Measurements from ENCODE around the gene ERLIN1. TPM values are rescaled to one million over a fixed set of nuclear protein-coding genes. Genes with fewer than 3 reads are reported as not detected.

The ERLIN1 gene
- total and polyA plus RNA-seq, 7 donors, result 7.4 to 28.4 (median 10.9) TPM

- TF ChIP-seq POLR2AphosphoS5 (IDR thresholded peaks at IDR 0.05), result no peak
- TF ChIP-seq EP300 (IDR thresholded peaks at IDR 0.05), result no peak
- TF ChIP-seq POLR2A (IDR thresholded peaks at IDR 0.05), result no peak
- TF ChIP-seq CTCF (IDR thresholded peaks at IDR 0.05), result no peak
- H3K27ac ChIP-seq, result no peak overlapping the region
- WGBS, 2 donors, result 13 to 53% methylated on average over 6 of the region's 6 CpGs
- no peak for DNase-seq
- H3K9me3 ChIP-seq, result peaks cover 0 to 2% (median 1%) of the 10 kb centered on the region in 4 donors
- no peaks in the 10 kb centered on the region for H3K36me3 ChIP-seq
- no peaks in the 10 kb centered on the region for H3K27me3 ChIP-seq
- intact Hi-C loops (cut with DNase I), result no loop called here
- H3K4me1 ChIP-seq, result no peaks in the 10 kb centered on the region
- no peak overlapping the region for H3K4me3 ChIP-seq
Observed at GRCh38 chr10:100101192-100102076, 84.4 kb downstream of the ERLIN1 start.

- 48 to 74% methylated on average over 6 of the region's 6 CpGs for WGBS, 2 donors
- intact Hi-C loops (cut with DNase I), result no loop called here
Observed at GRCh38 chr10:100100651-100101184, 85.1 kb downstream of the ERLIN1 start.

More at GRCh38 chr10:100100651-100101184, 85.1 kb downstream of the ERLIN1 start:
- no peak for TF ChIP-seq EP300 (IDR thresholded peaks at IDR 0.05)
- TF ChIP-seq POLR2A (IDR thresholded peaks at IDR 0.05), result no peak
- no peak for TF ChIP-seq CTCF (IDR thresholded peaks at IDR 0.05)
- no peak for TF ChIP-seq POLR2AphosphoS5 (IDR thresholded peaks at IDR 0.05)
- H3K27me3 ChIP-seq, result no peaks in the 10 kb centered on the region
- no peaks in the 10 kb centered on the region for H3K4me1 ChIP-seq
- DNase-seq, result no peak
- no peaks in the 10 kb centered on the region for H3K36me3 ChIP-seq
- H3K27ac ChIP-seq, result no peak overlapping the region
- no peak overlapping the region for H3K4me3 ChIP-seq
- peaks cover 0 to 2% (median 1%) of the 10 kb centered on the region in 4 donors for H3K9me3 ChIP-seq

Other genes starting within 250 kb of the ERLIN1 start
- gene DNMBP, start 176.1 kb downstream of the ERLIN1 start, total RNA-seq, result 10 to 100 TPM; 15.0 to 21.6 (median 16.0) TPM
- 10 to 100 TPM; 18.6 to 21.2 (median 19.9) TPM for gene DNMBP, start 176.1 kb downstream of the ERLIN1 start, polyA plus RNA-seq
- not detected for gene CPN1, start 104.2 kb downstream of the ERLIN1 start, total RNA-seq
- under 1 TPM in 1 of 3 donors, not detected in 2; 0.60 TPM for gene CPN1, start 104.2 kb downstream of the ERLIN1 start, polyA plus RNA-seq
- 10 to 100 TPM; 19.4 to 25.7 (median 23.7) TPM for gene CHUK, start 43.6 kb upstream of the ERLIN1 start, total RNA-seq
- gene CHUK, start 43.6 kb upstream of the ERLIN1 start, polyA plus RNA-seq, result 10 to 100 TPM; 12.3 to 18.6 (median 17.3) TPM
- gene CWF19L1, start 81.6 kb upstream of the ERLIN1 start, total RNA-seq, result 10 to 100 TPM; 13.8 to 17.1 (median 16.1) TPM
- gene CWF19L1, start 81.6 kb upstream of the ERLIN1 start, polyA plus RNA-seq, result 10 to 100 TPM; 13.8 to 23.4 (median 13.9) TPM
- gene BLOC1S2, start 100.7 kb upstream of the ERLIN1 start, total RNA-seq, result 10 to 100 TPM; 12.1 to 23.9 (median 18.3) TPM
- gene BLOC1S2, start 100.7 kb upstream of the ERLIN1 start, polyA plus RNA-seq, result 10 to 100 TPM; 36.6 to 55.0 (median 51.1) TPM
- not detected for gene PKD2L1, start 144.2 kb upstream of the ERLIN1 start, total RNA-seq
- 1 to 10 TPM in 1 of 3 donors, under 1 TPM in 2; 0.31 to 4.2 (median 0.60) TPM for gene PKD2L1, start 144.2 kb upstream of the ERLIN1 start, polyA plus RNA-seq
- 10 to 100 TPM in 3 of 4 donors, 1 to 10 TPM in 1; 4.8 to 28.5 (median 12.5) TPM for gene SCD, start 161.2 kb upstream of the ERLIN1 start, total RNA-seq
- gene SCD, start 161.2 kb upstream of the ERLIN1 start, polyA plus RNA-seq, result 100 to 1,000 TPM in 1 of 3 donors, 10 to 100 TPM in 1, 1 to 10 TPM in 1; 4.2 to 199 (median 15.7) TPM